Activated T-cell treated with anti-CD3 and anti-CD28 coated beads for 24 hours (primary cell): ENCODE results near the gene DMRTC1B.
"Not testable (repeated sequence)": the region's sequence is repeated elsewhere in the genome, so short reads cannot be mapped to it uniquely, and the experiment has no call there.

ENCODE experiments used
- DNase-seq: peaks from one replicate; pipeline ENCODE4 v3.0.0-alpha.2; 2020; ENCODE audit warnings: low read depth

DMRTC1B gene

GRCh38 chrX:72776653-72777466 is at the start of gene DMRTC1B:
TSS of gene DMRTC1B (plus strand) at chrX:72776890. CDS start at chrX:72845136, 68,246 bp downstream.
- not testable (repeated sequence) for DNase-seq

- DNase-seq: no peak
These were observed 48.8 kb upstream of the DMRTC1B start for GRCh38 chrX:72727846-72728245.

- DNase-seq: not testable (repeated sequence)
These were observed 43.1 kb upstream of the DMRTC1B start for GRCh38 chrX:72733636-72734035.

GRCh38 chrX:72735561-72735960 is 41.1 kb upstream of the DMRTC1B start:
- DNase-seq: no peak

- DNase-seq: not testable (repeated sequence)
These were observed 31.1 kb upstream of the DMRTC1B start for GRCh38 chrX:72745546-72745945.

GRCh38 chrX:72748545-72748944 is 28.1 kb upstream of the DMRTC1B start:
- DNase-seq: not testable (repeated sequence)

GRCh38 chrX:72760454-72760853 is 16.2 kb upstream of the DMRTC1B start:
- DNase-seq: not testable (repeated sequence)

- not testable (repeated sequence) for DNase-seq
These were observed 739 bp downstream of the DMRTC1B start for GRCh38 chrX:72777467-72777790.

- not testable (repeated sequence) for DNase-seq
These were observed 1.5 kb downstream of the DMRTC1B start for GRCh38 chrX:72778146-72778545.

GRCh38 chrX:72782560-72782959 is 5.9 kb downstream of the DMRTC1B start, which contains the start of gene FAM236B:
TSS of gene FAM236B (minus strand) at chrX:72782660. CDS start at chrX:72782560, 100 bp downstream.
- DNase-seq: not testable (repeated sequence)

- not testable (repeated sequence) for DNase-seq
These were observed 6.8 kb downstream of the DMRTC1B start for GRCh38 chrX:72783365-72783936.

- not testable (repeated sequence) for DNase-seq
These were observed 7.3 kb downstream of the DMRTC1B start for GRCh38 chrX:72783964-72784363.

- not testable (repeated sequence) for DNase-seq
These were observed 11.5 kb downstream of the DMRTC1B start for GRCh38 chrX:72788142-72788541.

GRCh38 chrX:72790390-72790789 is 13.7 kb downstream of the DMRTC1B start:
- DNase-seq: not testable (repeated sequence)

GRCh38 chrX:72808110-72808509 is 31.4 kb downstream of the DMRTC1B start, which contains the start of gene FAM236D:
TSS of gene FAM236D (minus strand) at chrX:72808210. CDS start at chrX:72808110, 100 bp downstream.
- not testable (repeated sequence) for DNase-seq

GRCh38 chrX:72830701-72831100 is 54.0 kb downstream of the DMRTC1B start:
- DNase-seq: not testable (repeated sequence)

GRCh38 chrX:72837532-72837931 is 60.8 kb downstream of the DMRTC1B start:
- DNase-seq: not testable (repeated sequence)

GRCh38 chrX:72882898-72883297 is 106.2 kb downstream of the DMRTC1B start:
- not testable (repeated sequence) for DNase-seq

- not testable (repeated sequence) for DNase-seq
These were observed 113.0 kb downstream of the DMRTC1B start for GRCh38 chrX:72889740-72890139.
